Measurements from ENCODE around the gene AKAP6. TPM values are rescaled to one million over a fixed set of nuclear protein-coding genes. Genes with fewer than 3 reads are reported as not detected.

Gene AKAP6
- total and polyA plus RNA-seq, 2 of the 8 experiments (the other 6 are each of a cell fraction or from before 2014, with no cell fraction given), result 0.09 to 0.89 TPM

DNA sequence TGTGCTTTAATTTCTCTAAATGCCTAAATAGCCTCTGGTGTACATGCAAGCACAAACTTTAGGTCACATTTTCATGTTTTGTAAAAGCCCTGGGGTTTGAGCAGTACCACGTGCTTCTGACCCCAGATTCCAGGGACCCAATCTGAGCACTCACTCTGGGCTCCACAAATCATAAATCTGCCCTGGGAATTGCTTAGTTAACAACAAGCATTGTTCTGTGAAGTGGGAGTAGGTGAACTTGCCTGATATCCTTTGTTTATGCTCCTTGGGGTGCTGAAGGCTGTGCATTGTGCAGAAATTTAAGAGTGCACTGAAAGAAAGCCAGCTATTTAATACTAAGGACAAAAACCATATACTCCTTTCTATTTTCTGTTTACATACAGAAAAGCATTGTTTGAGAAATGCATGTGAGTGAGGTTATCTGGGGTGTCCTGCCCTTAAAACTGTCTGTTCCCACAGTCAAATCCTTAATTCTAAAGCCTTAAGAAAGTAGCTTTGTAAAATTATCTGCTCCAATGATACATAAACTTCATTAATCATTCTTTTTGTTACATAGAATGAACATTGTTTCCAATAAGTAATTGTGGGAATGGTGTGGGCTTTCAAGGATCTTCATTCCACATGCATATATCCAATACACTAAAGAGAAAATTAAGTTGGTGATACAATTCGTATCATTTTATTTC is 351.0 kb downstream of the AKAP6 start:
- Histone ChIP-seq H3K9me3 (ENCODE audit: insufficient read depth in 2 of 2, low read depth in 1 of 2, low read length in 1 of 2) (no peaks in the 10 kb centered on the region), H3K4me1 (replicated peaks in 1 of 4; ENCODE audit: control insufficient read depth in 3 of 4, insufficient read depth in 4 of 4, low read length in 3 of 4) (no peaks in the 10 kb centered on the region), H3K79me1 (ENCODE audit: low read depth, low read length) (no peaks in the 10 kb centered on the region), H2BK15ac (ENCODE audit: low read length) (no peak overlapping the region), H2BK120ac (replicated peaks; ENCODE audit: low read depth, low read length) (no peak overlapping the region), H3K9ac (replicated peaks in 1 of 4; ENCODE audit: extremely low read depth in 1 of 4, low read depth in 3 of 4, low read length in 3 of 4) (no peak overlapping the region), H3K4ac (replicated peaks; ENCODE audit: insufficient read length, low read depth, low read length) (no peak overlapping the region), H3K23me2 (ENCODE audit: low read depth, low read length) (no peaks in the 10 kb centered on the region), H4K5ac (ENCODE audit: insufficient read length, low read depth, low read length) (no peak overlapping the region), H3K4me2 (ENCODE audit: insufficient read depth in 1 of 2, low read depth in 2 of 2, low read length in 2 of 2) (no peak overlapping the region), H3K18ac (ENCODE audit: extremely low read depth, low read length) (no peak overlapping the region), H2AFZ (ENCODE audit: low read length) (0 out of 2 replicates have a peak overlapping the region, but pooled peaks have one; percentile 19), H3K27ac (ENCODE audit: low read depth, low read length) (no peak overlapping the region), H2AK5ac (ENCODE audit: low read depth, low read length) (no peak overlapping the region), H3K36me3 (ENCODE audit: control insufficient read depth in 2 of 4, insufficient read depth in 4 of 4, low read length in 3 of 4) (no peaks in the 10 kb centered on the region), H2BK5ac (ENCODE audit: low read depth, low read length) (no peak overlapping the region), H3K27me3 (replicated peaks in 1 of 4; ENCODE audit: control insufficient read depth in 3 of 4, extremely low read depth in 1 of 4, insufficient read depth in 3 of 4, low read length in 3 of 4) (no peaks in the 10 kb centered on the region), H4K8ac (ENCODE audit: extremely low read depth, insufficient read depth, low read length) (no peak overlapping the region), H3K4me3 (ENCODE audit: extremely low read depth in 1 of 4, insufficient read depth in 2 of 4, low read depth in 3 of 4, low read length in 4 of 4) (no peak overlapping the region), H3K56ac (replicated peaks; ENCODE audit: insufficient read length, low read depth, low read length) (no peak overlapping the region), H3K79me2 (ENCODE audit: control insufficient read depth in 1 of 2, insufficient read depth in 2 of 2, low read length in 2 of 2) (no peaks in the 10 kb centered on the region), H4K91ac (replicated peaks; ENCODE audit: insufficient read length, low read length) (no peak overlapping the region), H3K14ac (ENCODE audit: insufficient read length) (no peak overlapping the region), H2BK20ac (ENCODE audit: low read length) (no peak overlapping the region), H2BK12ac (ENCODE audit: low read depth, low read length) (no peak overlapping the region), H3K23ac (ENCODE audit: insufficient read length) (no peak overlapping the region), H4K20me1 (replicated peaks in 1 of 2; ENCODE audit: control insufficient read depth in 1 of 2, insufficient read depth in 2 of 2, low read length in 2 of 2) (no peaks in the 10 kb centered on the region)
- no peak for DNase-seq (ENCODE audit: low read depth in 1 of 2, low spot score in 2 of 2)
- CTCF ChIA-PET (ENCODE audit: partially characterized antibody), result interaction anchor here (0.6 kb wide), 1 partner anchor 308 kb away, joined by 3 read pairs; no protein-coding TSS in a partner anchor
- POLR2A ChIA-PET (ENCODE audit: partially characterized antibody), result no interaction called here
- FAIRE-seq, result no peak
- 78% methylated on average over 2 of the region's 2 CpGs; no CpG with 5 or more reads in 1 of the 2 experiments for WGBS, 2 experiments (ENCODE audit: extremely low coverage in 1 of 2, insufficient coverage in 1 of 2, insufficient read length in 1 of 2, insufficient replicate concordance in 2 of 2, low coverage in 1 of 2, low lambda C conversion rate in 2 of 2, missing lambda C conversion rate in 1 of 2)
- TF ChIP-seq CHD1 (IDR thresholded peaks at IDR 0.05; ENCODE audit: low read depth, low read length) (no peak), TAF1 (IDR thresholded peaks at IDR 0.05; ENCODE audit: low read depth, low read length) (no peak), RAD21 (IDR thresholded peaks at IDR 0.05 in 1 of 2, conservative IDR thresholded peaks at IDR 0.05 in 1 of 2; ENCODE audit: low read depth in 2 of 2, low read length in 2 of 2) (no peak), SAP30 (IDR thresholded peaks at IDR 0.05; ENCODE audit: insufficient read depth, insufficient replicate concordance, low read length) (no peak), SP4 (IDR thresholded peaks at IDR 0.05; ENCODE audit: low read length) (no peak), CBX5 (IDR thresholded peaks at IDR 0.05; ENCODE audit: low read depth, low read length) (no peak), CREB1 (IDR thresholded peaks at IDR 0.05) (no peak), CBX8 (IDR thresholded peaks at IDR 0.05; ENCODE audit: borderline replicate concordance, low read depth, low read length) (no peak), SUZ12 (IDR thresholded peaks at IDR 0.05; ENCODE audit: low read length) (no peak), POLR2A (IDR thresholded peaks at IDR 0.05; ENCODE audit: control extremely low read depth in 1 of 2, low read depth in 2 of 2, low read length in 2 of 2) (no peak)
- TF ChIP-seq, protein P1, sequence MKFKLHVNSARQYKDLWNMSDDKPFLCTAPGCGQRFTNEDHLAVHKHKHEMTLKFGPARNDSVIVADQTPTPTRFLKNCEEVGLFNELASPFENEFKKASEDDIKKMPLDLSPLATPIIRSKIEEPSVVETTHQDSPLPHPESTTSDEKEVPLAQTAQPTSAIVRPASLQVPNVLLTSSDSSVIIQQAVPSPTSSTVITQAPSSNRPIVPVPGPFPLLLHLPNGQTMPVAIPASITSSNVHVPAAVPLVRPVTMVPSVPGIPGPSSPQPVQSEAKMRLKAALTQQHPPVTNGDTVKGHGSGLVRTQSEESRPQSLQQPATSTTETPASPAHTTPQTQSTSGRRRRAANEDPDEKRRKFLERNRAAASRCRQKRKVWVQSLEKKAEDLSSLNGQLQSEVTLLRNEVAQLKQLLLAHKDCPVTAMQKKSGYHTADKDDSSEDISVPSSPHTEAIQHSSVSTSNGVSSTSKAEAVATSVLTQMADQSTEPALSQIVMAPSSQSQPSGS (IDR thresholded peaks at IDR 0.05; ENCODE audit: low read length), result no peak
